ENCODE measurements around the gene RPE. TPM values are rescaled to one million over a fixed set of nuclear protein-coding genes. Genes with fewer than 3 reads are reported as not detected.

RPE gene
- total and polyA plus RNA-seq, 10 of the 15 experiments (the other 5 are each of a cell fraction or from before 2014, with no cell fraction given): 41.5 to 75.3 (median 46.8) TPM

DNA sequence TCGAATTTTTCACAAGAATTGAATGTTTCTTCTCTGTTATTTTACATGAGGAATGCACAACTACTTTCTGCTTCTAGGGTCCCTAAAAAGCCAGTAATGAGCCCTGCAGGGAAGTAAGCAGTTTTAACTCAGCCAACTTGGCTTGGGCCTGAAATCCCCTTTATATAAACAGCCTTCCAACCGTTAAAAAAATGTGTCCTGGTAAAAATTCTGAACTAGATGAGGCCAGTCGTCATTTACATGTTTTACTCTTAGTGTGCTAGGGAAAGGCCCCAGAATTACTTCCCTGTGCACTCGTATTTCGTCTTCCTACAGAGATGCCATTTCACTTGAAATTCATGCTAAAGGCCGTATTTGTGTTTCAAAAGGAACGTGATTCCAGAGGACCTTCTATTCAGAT lies 42.4 kb upstream of the RPE start:
- Histone ChIP-seq H3K27me3 (replicated peaks in 1 of 2; ENCODE audit: control insufficient read depth in 2 of 2, insufficient read depth in 2 of 2, low read length in 1 of 2) (no peaks in the 10 kb centered on the region), H3K4me1 (ENCODE audit: control insufficient read depth, insufficient read depth, low read length) (no peaks in the 10 kb centered on the region), H3K79me2 (ENCODE audit: control insufficient read depth, insufficient read depth, low read length) (no peaks in the 10 kb centered on the region), H4K20me1 (ENCODE audit: control insufficient read depth, insufficient read depth) (no peaks in the 10 kb centered on the region; the same call in 1 of the 2 replicates), H3K9ac (ENCODE audit: control insufficient read depth, insufficient read depth, low read length) (no peak overlapping the region), H3K4me3 (no peak overlapping the region), H3K9me3 (replicated peaks; ENCODE audit: control insufficient read depth, insufficient read depth, low read length) (no peaks in the 10 kb centered on the region), H3K36me3 (ENCODE audit: control insufficient read depth in 2 of 2, insufficient read depth in 2 of 2, low read length in 1 of 2) (no peaks in the 10 kb centered on the region), H3K27ac (ENCODE audit: control insufficient read depth, insufficient read depth) (no peak overlapping the region), H2AFZ (ENCODE audit: control insufficient read depth, low read depth, low read length) (no peak overlapping the region), H3K4me2 (ENCODE audit: control insufficient read depth, insufficient read depth) (no peak overlapping the region)
- ChIA-PET RAD21 (ENCODE audit: unreplicated experiment) (interaction anchor here (1.8 kb wide), 1 partner anchor 626 kb away, joined by 14 read pairs; no protein-coding TSS in a partner anchor), POLR2A (no interaction called here), CTCF (interaction anchor here (0.8 to 2.7 kb wide), 7 partner anchors 17 to 625 kb away, joined by 3 to 34 read pairs (median 6); no protein-coding TSS in a partner anchor), SMC1A (ENCODE audit: uncharacterized antibody, unreplicated experiment) (no interaction called here)
- 2% methylated on average over 7 of the region's 7 CpGs for WGBS (ENCODE audit: insufficient coverage, insufficient replicate concordance, low lambda C conversion rate, missing lambda C conversion rate)
- ATAC-seq (peak; percentile 15; the same call in 1 of the 3 replicates), FAIRE-seq (no peak), DNase-seq (ENCODE audit: low read depth, low spot score) (no peak)
- BruUV-seq (replicated peaks): no TSS peak
- TF ChIP-seq STAT3 (IDR thresholded peaks at IDR 0.05; ENCODE audit: low read depth, low read length): no peak
- no peak for TF ChIP-seq E2F4 (IDR thresholded peaks at IDR 0.05; ENCODE audit: low read depth, low read length)
- no peak for TF ChIP-seq KLF5 (IDR thresholded peaks at IDR 0.05; ENCODE audit: partially characterized antibody)
- no peak for TF ChIP-seq HDAC6 (IDR thresholded peaks at IDR 0.05; ENCODE audit: unreplicated experiment)
- no peak for TF ChIP-seq SPI1 (IDR thresholded peaks at IDR 0.05; ENCODE audit: borderline replicate concordance, insufficient read depth, low read depth, low read length)
- no peak for TF ChIP-seq RAD51 (IDR thresholded peaks at IDR 0.05)
- no peak for TF ChIP-seq EP300 (IDR thresholded peaks at IDR 0.05; ENCODE audit: borderline replicate concordance in 1 of 2, control insufficient read depth in 1 of 2, low read depth in 2 of 2, low read length in 2 of 2)
- TF ChIP-seq ZNF24 (IDR thresholded peaks at IDR 0.05): no peak
- TF ChIP-seq HDGF (IDR thresholded peaks at IDR 0.05): no peak
- no peak for TF ChIP-seq JUNB (IDR thresholded peaks at IDR 0.05)
- no peak for TF ChIP-seq CREB1 (IDR thresholded peaks at IDR 0.05; ENCODE audit: low read depth)
- TF ChIP-seq NFYB (IDR thresholded peaks at IDR 0.05; ENCODE audit: insufficient read depth, low read depth, low read length): no peak
- TF ChIP-seq SMAD1 (IDR thresholded peaks at IDR 0.05; ENCODE audit: low read depth, partially characterized antibody): no peak
- TF ChIP-seq SMARCA5 (IDR thresholded peaks at IDR 0.05): no peak
- TF ChIP-seq, protein P1, sequence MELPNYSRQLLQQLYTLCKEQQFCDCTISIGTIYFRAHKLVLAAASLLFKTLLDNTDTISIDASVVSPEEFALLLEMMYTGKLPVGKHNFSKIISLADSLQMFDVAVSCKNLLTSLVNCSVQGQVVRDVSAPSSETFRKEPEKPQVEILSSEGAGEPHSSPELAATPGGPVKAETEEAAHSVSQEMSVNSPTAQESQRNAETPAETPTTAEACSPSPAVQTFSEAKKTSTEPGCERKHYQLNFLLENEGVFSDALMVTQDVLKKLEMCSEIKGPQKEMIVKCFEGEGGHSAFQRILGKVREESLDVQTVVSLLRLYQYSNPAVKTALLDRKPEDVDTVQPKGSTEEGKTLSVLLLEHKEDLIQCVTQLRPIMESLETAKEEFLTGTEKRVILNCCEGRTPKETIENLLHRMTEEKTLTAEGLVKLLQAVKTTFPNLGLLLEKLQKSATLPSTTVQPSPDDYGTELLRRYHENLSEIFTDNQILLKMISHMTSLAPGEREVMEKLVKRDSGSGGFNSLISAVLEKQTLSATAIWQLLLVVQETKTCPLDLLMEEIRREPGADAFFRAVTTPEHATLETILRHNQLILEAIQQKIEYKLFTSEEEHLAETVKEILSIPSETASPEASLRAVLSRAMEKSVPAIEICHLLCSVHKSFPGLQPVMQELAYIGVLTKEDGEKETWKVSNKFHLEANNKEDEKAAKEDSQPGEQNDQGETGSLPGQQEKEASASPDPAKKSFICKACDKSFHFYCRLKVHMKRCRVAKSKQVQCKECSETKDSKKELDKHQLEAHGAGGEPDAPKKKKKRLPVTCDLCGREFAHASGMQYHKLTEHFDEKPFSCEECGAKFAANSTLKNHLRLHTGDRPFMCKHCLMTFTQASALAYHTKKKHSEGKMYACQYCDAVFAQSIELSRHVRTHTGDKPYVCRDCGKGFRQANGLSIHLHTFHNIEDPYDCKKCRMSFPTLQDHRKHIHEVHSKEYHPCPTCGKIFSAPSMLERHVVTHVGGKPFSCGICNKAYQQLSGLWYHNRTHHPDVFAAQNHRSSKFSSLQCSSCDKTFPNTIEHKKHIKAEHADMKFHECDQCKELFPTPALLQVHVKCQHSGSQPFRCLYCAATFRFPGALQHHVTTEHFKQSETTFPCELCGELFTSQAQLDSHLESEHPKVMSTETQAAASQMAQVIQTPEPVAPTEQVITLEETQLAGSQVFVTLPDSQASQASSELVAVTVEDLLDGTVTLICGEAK (IDR thresholded peaks at IDR 0.05; ENCODE audit: borderline replicate concordance): no peak
- no peak for TF ChIP-seq ZNF384 (IDR thresholded peaks at IDR 0.05; ENCODE audit: borderline replicate concordance, low read depth, low read length)
- no peak for TF ChIP-seq CBX5 (IDR thresholded peaks at IDR 0.05; ENCODE audit: low read depth)
- TF ChIP-seq FOXM1 (IDR thresholded peaks at IDR 0.05; ENCODE audit: low read depth, low read length): no peak
- TF ChIP-seq ETV6 (conservative IDR thresholded peaks at IDR 0.05 in 1 of 2, IDR thresholded peaks at IDR 0.05 in 1 of 2; ENCODE audit: borderline replicate concordance in 1 of 2, low read depth in 1 of 2): no peak
- no peak for TF ChIP-seq TBL1XR1 (IDR thresholded peaks at IDR 0.05; ENCODE audit: low read depth, low read length)
- in situ Hi-C loops (cut with MboI): loop anchor here (10.0 kb wide), 1 partner anchor 625 kb away; no protein-coding TSS in a partner anchor
- intact Hi-C loops (cut with micrococcal nuclease; ENCODE audit: unreplicated experiment): loop anchor here (2.0 to 10.0 kb wide), 3 partner anchors 163 to 625 kb away; no protein-coding TSS in a partner anchor

Data from GM12878 (cell line).